Tongue (tissue), 2 donors: ENCODE measurements around the gene RNF166. TPM values are rescaled to one million over a fixed set of nuclear protein-coding genes. Genes with fewer than 3 reads are reported as not detected.

Experiments
- DNase-seq: peaks from one replicate; pipeline ENCODE4 v3.0.0-alpha.2; 2015
- total RNA-seq: library from RNA; depleted of rRNA; stranded (reverse); fragments of >200 nt; gene quantifications from one replicate; pipeline ENCODE4 v1.2.3, GENCODE V29; 2014

The RNF166 gene
- total RNA-seq, 1 donor from 2014 or later = 20.0 TPM

GRCh38 chr16:88723911-88724310 lies 17.7 kb upstream of the RNF166 start:
- DNase-seq = no peak

DNA sequence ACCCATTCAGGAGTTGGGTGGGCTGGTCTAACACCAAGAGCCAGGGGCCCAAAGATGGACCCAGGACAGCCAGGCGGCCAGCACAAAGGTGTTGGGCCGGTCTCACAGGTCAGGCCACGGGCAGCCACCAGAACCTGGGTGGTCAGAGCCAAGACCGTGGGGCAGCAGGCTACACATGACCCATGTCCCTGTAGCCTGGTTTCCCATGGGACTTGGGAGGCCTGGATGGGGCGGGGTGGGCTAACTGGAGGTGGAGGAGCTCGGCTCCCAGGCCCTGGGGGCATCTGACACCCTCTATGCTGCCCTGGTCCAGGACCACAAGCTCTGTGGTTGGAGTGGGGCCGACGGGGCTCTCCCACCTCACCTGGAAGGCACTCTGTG lies 17.3 kb upstream of the RNF166 start:
- no peak for DNase-seq

GRCh38 chr16:88722784-88723506 lies 16.7 kb upstream of the RNF166 start:
- no peak for DNase-seq

- DNase-seq = no peak
These were observed 15.9 kb upstream of the RNF166 start for GRCh38 chr16:88721815-88722755.

- DNase-seq = no peak
These were observed 15.0 kb upstream of the RNF166 start for GRCh38 chr16:88721236-88721635.

GRCh38 chr16:88720396-88720970 lies 14.3 kb upstream of the RNF166 start:
- DNase-seq = no peak

- DNase-seq = no peak
These were observed 13.7 kb upstream of the RNF166 start for GRCh38 chr16:88719933-88720296.

- peak; percentile 28 for DNase-seq
These were observed 13.2 kb upstream of the RNF166 start for GRCh38 chr16:88719267-88719932.

DNA sequence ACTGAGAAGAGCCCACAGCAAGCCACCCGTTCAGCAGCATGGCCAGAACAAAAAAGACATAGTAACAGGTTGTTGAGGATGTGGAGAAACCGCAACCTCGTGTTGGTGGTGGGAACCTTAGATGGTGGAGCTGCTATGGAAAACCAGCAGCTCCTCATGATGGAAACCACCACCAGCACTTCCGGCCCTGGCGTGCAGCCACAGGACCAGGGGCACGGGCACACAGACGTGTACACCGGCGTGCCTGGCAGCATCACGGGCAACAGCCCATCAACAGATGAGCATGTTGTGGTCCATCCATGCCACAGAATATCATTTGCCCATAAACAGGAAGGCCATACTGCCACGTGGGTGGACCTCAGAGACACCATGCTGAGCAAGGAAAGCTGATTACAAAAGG lies 12.0 kb upstream of the RNF166 start:
- DNase-seq = no peak

- no peak for DNase-seq
These were observed 10.4 kb upstream of the RNF166 start for GRCh38 chr16:88716601-88717001.

DNA sequence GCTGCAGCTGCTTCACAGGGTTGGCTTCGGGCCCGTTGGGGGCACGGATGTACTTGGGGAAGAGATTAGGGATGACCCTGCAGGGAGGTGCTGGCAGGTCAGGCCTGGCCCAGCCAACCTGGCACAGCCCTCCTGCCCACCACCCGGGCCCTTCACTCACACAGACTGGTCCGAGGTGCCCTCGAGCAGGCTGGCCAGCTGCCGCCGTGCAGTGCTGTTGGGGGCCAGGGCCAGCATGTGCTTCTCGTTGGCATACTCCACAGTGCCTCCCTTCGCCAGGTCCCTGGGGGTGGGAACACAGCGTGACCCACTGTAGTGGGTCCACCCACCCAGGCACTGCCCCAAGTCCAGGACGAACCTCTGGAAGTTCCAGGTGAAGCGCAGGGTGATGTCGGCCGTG lies 10.0 kb upstream of the RNF166 start:
- DNase-seq = no peak

DNA sequence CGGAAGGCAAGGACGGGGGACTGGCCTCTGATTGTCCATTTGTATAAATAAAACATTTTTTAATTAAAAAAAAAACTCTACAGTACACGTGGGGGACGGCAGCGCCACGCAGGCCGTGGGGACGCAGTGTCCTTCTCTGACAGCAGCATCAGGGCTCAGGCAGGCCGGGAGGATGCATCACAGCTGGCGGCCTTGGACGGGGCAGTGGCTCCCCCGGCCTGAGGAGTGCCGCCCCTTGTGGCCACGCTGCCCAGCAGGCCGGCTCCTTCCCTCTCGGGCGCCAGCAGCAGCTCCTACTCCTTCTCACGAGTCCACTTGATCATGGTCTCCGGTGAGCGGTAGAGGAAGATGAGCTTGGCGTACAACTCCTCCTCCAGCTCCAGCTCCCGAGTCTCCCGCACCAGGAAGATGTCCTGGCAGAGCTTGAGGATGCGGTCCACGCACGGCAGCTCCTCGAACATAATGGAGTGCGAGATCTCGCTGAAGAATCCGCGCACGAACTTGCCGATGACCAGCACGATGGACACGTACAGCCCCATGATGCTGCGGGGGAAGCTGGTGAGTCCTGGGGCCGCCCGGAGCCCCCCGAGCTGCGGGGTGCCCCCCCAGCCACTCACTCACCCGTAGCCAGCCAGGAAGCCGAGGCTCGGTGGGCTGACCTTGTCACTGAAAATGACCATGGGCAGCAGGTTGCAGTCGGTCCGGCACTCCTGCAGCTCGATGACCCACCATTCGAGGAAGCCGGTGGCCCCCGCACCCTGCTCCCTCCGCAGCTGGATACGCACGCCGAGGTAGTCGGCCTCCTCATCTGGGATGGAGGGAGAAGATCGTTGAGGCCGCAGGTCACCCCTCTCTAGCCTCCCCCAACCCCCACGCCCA lies 9.3 kb upstream of the RNF166 start:
- no peak for DNase-seq

DNA sequence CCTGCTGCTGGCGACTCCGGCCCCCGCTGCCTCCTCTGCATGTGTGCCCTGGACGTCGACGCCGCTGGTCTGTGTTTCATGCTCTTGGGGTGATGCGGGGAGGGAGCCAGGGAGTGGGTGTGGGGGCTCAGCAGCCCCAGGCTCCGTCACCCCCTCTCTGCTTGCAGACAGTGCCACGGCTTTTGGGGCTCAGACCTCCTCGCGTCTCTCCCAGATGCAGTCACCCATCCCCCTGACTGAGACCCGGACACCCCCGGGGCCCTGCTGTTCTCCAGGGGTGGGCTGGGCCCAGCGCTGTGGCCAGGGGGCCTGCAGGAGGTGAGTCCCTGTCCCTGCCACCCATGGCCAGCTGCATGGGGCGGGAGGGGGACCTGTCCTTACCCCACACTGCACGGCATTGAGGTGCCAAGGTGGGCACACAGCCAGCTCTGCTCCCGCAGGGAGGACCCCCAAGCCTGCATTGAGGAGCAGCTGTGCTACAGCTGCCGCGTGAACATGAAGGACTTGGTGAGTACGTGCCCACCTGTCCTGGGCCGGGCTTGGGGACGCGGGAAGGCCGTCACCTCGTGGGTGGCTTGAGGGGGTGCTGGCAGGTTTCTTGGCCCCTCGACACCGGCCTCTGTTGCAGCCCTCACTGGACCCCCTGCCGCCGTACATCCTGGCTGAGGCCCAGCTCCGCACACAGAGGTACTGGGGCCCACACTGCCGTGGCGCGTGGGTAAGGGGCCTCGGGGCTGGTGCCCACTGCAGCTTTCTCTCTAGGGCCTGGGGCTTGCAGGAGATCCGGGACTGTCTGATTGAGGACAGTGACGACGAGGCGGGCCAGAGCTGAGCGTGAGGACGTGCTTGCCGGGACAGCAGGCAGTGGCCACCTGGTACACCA lies 8.5 kb upstream of the RNF166 start:
- DNase-seq = peak; percentile 38

- DNase-seq = no peak
These were observed 7.6 kb upstream of the RNF166 start for GRCh38 chr16:88713568-88714419.

DNA sequence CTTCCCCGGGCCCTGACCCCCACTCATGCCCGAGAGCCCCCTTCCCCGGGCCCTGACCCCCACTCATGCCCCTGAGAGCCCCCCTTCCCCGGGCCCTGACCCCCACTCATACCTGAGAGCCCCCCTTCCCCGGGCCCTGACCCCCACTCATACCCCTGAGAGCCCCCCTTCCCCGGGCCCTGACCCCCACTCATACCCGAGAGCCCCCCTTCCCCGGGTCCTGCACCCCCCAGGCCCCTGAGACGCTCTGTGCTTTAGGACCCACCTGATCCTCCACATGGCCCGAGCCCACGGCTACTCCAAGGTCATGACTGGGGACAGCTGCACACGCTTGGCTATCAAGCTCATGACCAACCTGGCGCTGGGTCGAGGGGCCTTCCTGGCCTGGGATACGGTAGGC lies 6.8 kb upstream of the RNF166 start:
- no peak for DNase-seq

DNA sequence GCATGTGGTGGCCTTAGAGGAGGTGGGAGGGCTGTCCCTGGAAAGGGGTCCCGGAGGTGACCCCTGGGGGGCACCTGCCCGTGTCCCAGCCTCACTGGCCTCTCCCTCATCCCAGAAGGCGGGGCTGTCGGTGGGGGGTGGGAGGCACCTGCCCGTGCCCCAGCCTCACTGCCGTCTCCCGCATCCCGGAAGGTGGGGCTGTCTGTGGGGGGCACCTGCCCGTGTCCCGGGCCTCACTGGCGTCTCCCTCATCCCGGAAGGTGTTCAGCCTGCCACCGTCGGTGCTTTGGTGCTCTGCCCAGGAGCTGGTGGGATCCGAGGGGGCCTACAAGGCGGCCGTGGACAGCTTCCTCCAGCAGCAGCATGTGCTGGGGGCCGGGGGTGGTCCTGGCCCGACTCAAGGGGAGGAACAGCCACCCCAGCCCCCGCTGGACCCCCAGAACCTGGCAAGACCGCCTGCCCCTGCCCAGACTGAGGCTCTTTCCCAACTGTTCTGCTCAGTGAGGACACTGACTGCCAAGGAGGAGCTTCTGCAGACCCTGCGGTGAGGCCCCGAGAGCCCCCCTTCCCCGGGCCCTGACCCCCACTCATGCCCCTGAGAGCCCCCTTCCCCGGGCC lies 6.3 kb upstream of the RNF166 start:
- DNase-seq = no peak

GRCh38 chr16:88711750-88712340 lies 5.6 kb upstream of the RNF166 start:
- DNase-seq = no peak

- no peak for DNase-seq
These were observed 4.3 kb upstream of the RNF166 start for GRCh38 chr16:88710556-88710955.
